Stimulated activated naive B cell treated with anti-CD40 and anti-IgM and Interleukin-4, amounts not matched to agents 10 μg/mL and 1 μg/mL and 100 μg/mL, for 72 hours (primary cell): ENCODE results near the gene NPIPB8.
"Not testable (repeated sequence)": the region's sequence is repeated elsewhere in the genome, so short reads cannot be mapped to it uniquely, and the experiment has no call there.

ENCODE experiments used
- ATAC-seq, 2 donors: fragments of 150-1000 bp; cut with Tn5 transposase; replicated peaks; 2 replicates each; pipeline ENCODE4 v1.10.0; 2021; ENCODE audit warnings: moderate library complexity in 1 of 2
- DNase-seq: peaks from one replicate; pipeline ENCODE4 v3.0.0; 2021
- H3K27ac Mint-ChIP-seq: one replicate; pipeline ENCODE4 v1.8.0; 2022; ENCODE audit warnings: mild to moderate bottlenecking, mixed read lengths
- H3K27me3 Mint-ChIP-seq, 2 donors: one replicate each; pipeline ENCODE4 v1.8.0; 2022; ENCODE audit warnings: mixed read lengths in 2 of 2
- H3K36me3 Mint-ChIP-seq, 2 donors: one replicate each; pipeline ENCODE4 v1.8.0; 2022; ENCODE audit warnings: mixed read lengths in 2 of 2, mild to moderate bottlenecking in 1 of 2
- H3K4me1 Mint-ChIP-seq, 2 donors: one replicate each; pipeline ENCODE4 v1.8.0; 2022; ENCODE audit warnings: mixed read lengths in 2 of 2, mild to moderate bottlenecking in 1 of 2
- H3K4me3 Mint-ChIP-seq, 2 donors: one replicate each; pipeline ENCODE4 v1.8.0; 2022; ENCODE audit warnings: mild to moderate bottlenecking in 2 of 2, mixed read lengths in 2 of 2, moderate library complexity in 1 of 2
- H3K9me3 Mint-ChIP-seq, 2 donors: one replicate each; pipeline ENCODE4 v1.8.0; 2022; ENCODE audit warnings: mixed read lengths in 2 of 2, mild to moderate bottlenecking in 1 of 2

NPIPB8 gene

DNA sequence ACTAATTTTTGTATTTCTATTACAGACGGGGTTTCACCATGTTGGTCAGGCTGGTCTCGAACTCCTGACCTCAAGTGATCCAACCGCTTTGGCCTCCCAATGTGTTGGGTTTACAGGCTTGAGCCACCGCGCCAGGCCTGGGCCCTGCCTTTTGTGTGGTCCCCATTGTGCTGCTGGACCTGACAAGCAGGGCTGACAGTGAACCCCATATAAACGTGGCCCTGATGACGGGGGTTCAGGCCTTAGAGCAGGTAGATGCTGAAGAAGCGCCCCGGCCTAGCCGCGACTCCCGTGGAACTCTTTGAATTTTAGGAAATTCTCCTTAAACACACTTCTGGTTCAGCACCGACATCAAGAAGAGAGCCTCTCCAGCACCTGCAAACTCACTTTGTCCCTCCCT is 36.3 kb upstream of the NPIPB8 start:
- DNase-seq, result not testable (repeated sequence)

GRCh38 chr16:28602062-28602461 is 35.8 kb upstream of the NPIPB8 start:
- not testable (repeated sequence) for H3K9me3 Mint-ChIP-seq, H3K4me1 Mint-ChIP-seq, DNase-seq, H3K4me3 Mint-ChIP-seq, H3K27ac Mint-ChIP-seq, ATAC-seq, H3K27me3 Mint-ChIP-seq, H3K36me3 Mint-ChIP-seq

More for the DNA sequence above, 36.3 kb upstream of the NPIPB8 start:
- not testable (repeated sequence) for H3K9me3 Mint-ChIP-seq, ATAC-seq, H3K4me1 Mint-ChIP-seq, H3K36me3 Mint-ChIP-seq
- Mint-ChIP-seq H3K4me3 (peak overlapping the region in 1 of 2 donors; percentile 64), H3K27ac (peak overlapping the region; percentile 9), H3K27me3 (peaks cover 7 to 13% of the 10 kb centered on the region in 2 donors)

DNA sequence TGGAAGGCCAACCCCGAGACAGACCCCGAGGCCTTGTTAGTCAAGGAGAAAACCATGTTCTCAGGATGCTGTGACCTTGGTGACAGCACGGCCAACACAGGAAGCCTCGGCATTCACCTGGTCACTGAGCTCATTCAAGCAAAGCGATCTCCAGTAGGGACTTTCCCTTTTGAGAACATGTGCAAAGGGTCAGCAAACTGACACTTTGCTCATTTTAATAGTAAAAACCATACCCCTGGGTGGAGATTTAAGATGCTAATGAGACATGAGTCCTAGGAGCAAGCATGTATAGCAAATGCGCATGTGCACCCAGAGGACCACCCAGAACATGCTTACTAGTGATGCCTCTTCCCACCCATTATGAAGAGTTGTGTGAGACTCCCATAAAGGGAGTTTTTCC is 35.3 kb upstream of the NPIPB8 start:
- DNase-seq, result no peak
- Mint-ChIP-seq H3K36me3 (no peaks in the 10 kb centered on the region), H3K4me3 (no peak overlapping the region), H3K27ac (no peak overlapping the region), H3K9me3 (no peaks in the 10 kb centered on the region), H3K27me3 (peaks cover 0 to 5% of the 10 kb centered on the region in 2 donors), H3K4me1 (peaks cover 0 to 7% of the 10 kb centered on the region in 2 donors)
- ATAC-seq, result no peak

- Mint-ChIP-seq H3K27ac (no peak overlapping the region), H3K9me3 (no peaks in the 10 kb centered on the region), H3K27me3 (peaks cover 0 to 4% of the 10 kb centered on the region in 2 donors), H3K4me3 (no peak overlapping the region), H3K36me3 (no peaks in the 10 kb centered on the region), H3K4me1 (peaks cover 0 to 5% of the 10 kb centered on the region in 2 donors)
- DNase-seq (no peak), ATAC-seq (no peak)
Observed at GRCh38 chr16:28603381-28604185, 34.3 kb upstream of the NPIPB8 start.

DNA sequence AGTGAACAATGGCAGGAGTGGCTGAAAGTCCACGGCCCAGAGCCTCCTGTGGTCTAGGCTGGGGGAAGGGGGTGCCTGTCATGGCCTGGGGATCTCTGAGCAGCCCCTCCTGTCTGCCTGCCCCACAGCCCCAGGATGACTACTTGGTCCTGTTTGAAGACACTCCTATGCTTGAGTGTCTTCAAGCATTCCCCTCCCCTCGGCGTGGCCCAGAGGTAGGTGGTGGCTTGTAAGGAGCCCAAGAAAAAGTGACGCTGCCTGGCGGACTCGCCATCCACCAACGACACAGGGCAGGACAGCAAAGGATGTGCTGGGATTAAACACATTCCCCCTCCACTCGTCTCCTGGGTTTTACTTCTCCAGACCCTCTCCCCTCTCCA is 33.7 kb upstream of the NPIPB8 start:
- Mint-ChIP-seq H3K36me3 (no peaks in the 10 kb centered on the region), H3K9me3 (no peaks in the 10 kb centered on the region), H3K4me1 (peaks cover 0 to 5% of the 10 kb centered on the region in 2 donors), H3K27me3 (peaks cover 0 to 4% of the 10 kb centered on the region in 2 donors), H3K27ac (no peak overlapping the region), H3K4me3 (no peak overlapping the region)
- DNase-seq, result no peak
- ATAC-seq, result no peak

- H3K4me1 Mint-ChIP-seq, result peaks cover 10 to 14% of the 10 kb centered on the region in 2 donors
- peaks cover 0 to 3% of the 10 kb centered on the region in 2 donors for H3K36me3 Mint-ChIP-seq
- H3K4me3 Mint-ChIP-seq, result no peak overlapping the region
- ATAC-seq (no peak), DNase-seq (no peak)
- H3K27ac Mint-ChIP-seq, result no peak overlapping the region
- H3K9me3 Mint-ChIP-seq, result no peaks in the 10 kb centered on the region
- peaks cover 0 to under 1% of the 10 kb centered on the region in 2 donors for H3K27me3 Mint-ChIP-seq
Observed at GRCh38 chr16:28606291-28607115, 31.4 kb upstream of the NPIPB8 start.

- ATAC-seq (no peak), DNase-seq (no peak)
- Mint-ChIP-seq H3K9me3 (no peaks in the 10 kb centered on the region), H3K4me3 (no peak overlapping the region), H3K27ac (no peak overlapping the region), H3K36me3 (peaks cover 0 to 3% of the 10 kb centered on the region in 2 donors), H3K27me3 (no peaks in the 10 kb centered on the region), H3K4me1 (peaks cover 10 to 13% of the 10 kb centered on the region in 2 donors)
Observed at GRCh38 chr16:28607116-28607623, 30.7 kb upstream of the NPIPB8 start.

DNA sequence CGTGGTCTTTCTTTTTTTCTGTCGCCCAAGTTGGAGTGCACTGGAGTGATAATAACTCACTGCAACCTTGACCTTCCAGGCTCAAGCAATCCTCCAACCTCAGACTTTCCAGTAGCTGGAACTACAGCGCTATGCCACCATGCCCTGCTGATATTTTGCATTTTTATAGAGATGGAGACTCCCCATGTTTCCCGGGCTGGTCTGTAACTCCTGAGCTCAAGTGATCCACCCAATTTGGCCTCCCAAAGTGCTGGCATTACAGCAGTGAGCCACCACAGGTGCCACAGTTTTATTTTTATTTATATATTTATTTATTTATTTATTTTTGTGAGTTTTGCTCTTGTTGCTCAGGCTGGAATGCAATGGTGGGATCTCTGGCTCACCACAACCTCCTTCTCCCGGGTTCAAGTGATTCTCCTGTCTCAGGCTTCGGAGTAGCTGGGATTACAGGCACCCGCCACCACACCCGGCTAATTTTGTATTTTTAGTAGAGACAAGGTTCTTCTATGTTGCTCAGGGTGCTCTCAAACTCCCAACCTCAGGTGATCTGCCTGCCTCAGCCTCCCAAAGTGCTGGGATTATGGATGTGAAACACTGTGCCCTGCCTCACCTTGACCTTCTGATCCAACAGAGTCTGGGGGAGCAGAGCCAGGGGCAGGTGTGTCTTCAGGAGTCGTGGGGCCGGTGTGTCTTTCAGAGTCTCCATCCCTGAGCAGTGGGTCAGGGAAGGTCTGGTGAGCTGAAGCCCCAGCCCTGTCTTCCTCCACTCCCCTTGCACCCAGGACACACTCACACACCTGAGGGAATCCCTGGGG is 30.0 kb upstream of the NPIPB8 start:
- H3K27me3 Mint-ChIP-seq, H3K4me3 Mint-ChIP-seq, DNase-seq, H3K36me3 Mint-ChIP-seq, ATAC-seq, H3K9me3 Mint-ChIP-seq, H3K27ac Mint-ChIP-seq: not testable (repeated sequence)
- H3K4me1 Mint-ChIP-seq, result peaks cover 10% of the 10 kb centered on the region in 2 donors

- not testable (repeated sequence) for H3K4me3 Mint-ChIP-seq, DNase-seq, H3K9me3 Mint-ChIP-seq, H3K27me3 Mint-ChIP-seq, H3K36me3 Mint-ChIP-seq, H3K27ac Mint-ChIP-seq, ATAC-seq
- H3K4me1 Mint-ChIP-seq, result peaks cover 10% of the 10 kb centered on the region in 2 donors
Observed at GRCh38 chr16:28608496-28608808, 29.4 kb upstream of the NPIPB8 start.

- not testable (repeated sequence) for H3K27me3 Mint-ChIP-seq, H3K4me3 Mint-ChIP-seq, H3K36me3 Mint-ChIP-seq, ATAC-seq, DNase-seq, H3K27ac Mint-ChIP-seq, H3K9me3 Mint-ChIP-seq
- peaks cover 10% of the 10 kb centered on the region in 2 donors for H3K4me1 Mint-ChIP-seq
Observed at GRCh38 chr16:28608867-28609596, 28.8 kb upstream of the NPIPB8 start.

DNA sequence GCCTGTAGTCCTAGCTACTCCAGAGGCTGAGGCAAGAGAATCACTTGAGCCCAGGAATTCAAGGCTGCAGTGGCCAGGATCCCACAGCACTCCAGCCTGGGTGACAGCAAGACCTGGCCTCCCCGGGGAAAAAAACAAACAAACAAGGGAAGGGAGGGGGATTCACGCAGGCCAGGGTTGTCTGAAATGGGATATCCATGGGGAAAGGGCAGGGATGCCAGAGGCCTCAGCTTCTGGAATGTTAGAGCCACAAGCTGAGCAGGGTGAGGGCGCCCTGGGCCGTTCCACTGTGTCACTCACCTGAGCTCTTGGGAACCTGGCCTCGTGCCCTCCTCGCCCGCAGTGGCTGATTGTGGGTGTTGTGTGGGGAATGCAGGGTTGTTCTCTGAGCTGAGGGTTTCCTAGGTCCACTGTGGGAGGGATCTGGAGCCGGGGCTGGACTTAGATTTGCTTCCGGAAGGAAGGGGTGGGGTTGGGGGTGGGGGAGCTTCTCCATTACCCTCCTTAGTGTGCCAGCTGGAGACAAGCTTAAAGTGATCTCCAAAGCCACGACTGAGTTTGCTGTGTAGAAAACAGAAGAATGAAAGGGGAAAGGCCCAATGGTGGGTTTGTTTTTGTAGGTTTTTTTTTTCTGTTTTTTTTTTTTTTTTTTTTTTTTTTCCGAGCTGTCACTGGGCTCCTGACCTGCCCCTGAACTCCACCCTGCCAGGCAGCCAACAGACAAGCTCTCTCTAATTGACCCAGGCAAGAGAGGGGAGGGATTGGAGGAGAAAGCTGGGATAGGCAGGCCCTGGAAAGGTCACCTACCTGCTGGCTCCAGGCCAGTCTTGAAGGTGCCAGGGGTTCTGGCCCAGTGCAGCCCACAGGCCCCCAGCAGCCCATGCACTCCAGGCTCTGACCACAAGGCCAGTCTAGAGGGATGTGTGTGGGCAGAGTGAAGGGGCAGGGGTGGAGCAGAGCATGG is 28.0 kb upstream of the NPIPB8 start, which contains the start of gene SULT1A1:
SULT1A1 (minus strand) TSS at position 414 of the 964 bp plus-strand sequence. CDS start 1,189 bp downstream, outside the sequence.
- H3K9me3 Mint-ChIP-seq, result no peaks in the 10 kb centered on the region
- peaks cover 10% of the 10 kb centered on the region in 2 donors for H3K4me1 Mint-ChIP-seq
- peaks cover 0 to 3% of the 10 kb centered on the region in 2 donors for H3K36me3 Mint-ChIP-seq
- ATAC-seq (no peak), DNase-seq (no peak)
- H3K4me3 Mint-ChIP-seq, result no peak within 1 kb of the TSS
- H3K27me3 Mint-ChIP-seq, result no peaks in the 10 kb centered on the region
- peak within 1 kb of the TSS; percentile 69 for H3K27ac Mint-ChIP-seq

GRCh38 chr16:28610595-28611191 is 27.2 kb upstream of the NPIPB8 start:
- Mint-ChIP-seq H3K27ac (peak overlapping the region; percentile 14), H3K27me3 (no peaks in the 10 kb centered on the region), H3K4me3 (no peak overlapping the region), H3K36me3 (peaks cover 0 to 3% of the 10 kb centered on the region in 2 donors), H3K4me1 (peaks cover 10% of the 10 kb centered on the region in 2 donors), H3K9me3 (no peaks in the 10 kb centered on the region)
- DNase-seq (no peak), ATAC-seq (no peak)
